ENCODE measurements around the gene CAPRIN2.

DNA sequence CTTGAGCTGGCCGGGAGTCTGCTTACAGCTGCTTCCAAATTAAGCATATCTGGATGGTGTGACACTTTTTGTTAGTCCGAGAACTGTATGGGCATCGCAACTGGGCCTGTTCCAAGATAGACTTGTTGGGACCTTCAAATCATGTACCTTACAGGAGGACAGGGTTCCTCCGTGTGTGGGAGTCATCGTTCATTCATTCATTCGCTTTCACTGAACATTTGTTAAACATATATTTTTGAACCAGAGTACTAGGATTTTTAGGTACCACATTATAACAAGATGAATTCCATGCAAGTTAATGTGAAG lies 58.7 kb downstream of the CAPRIN2 start:
- TF ChIP-seq, protein P1, sequence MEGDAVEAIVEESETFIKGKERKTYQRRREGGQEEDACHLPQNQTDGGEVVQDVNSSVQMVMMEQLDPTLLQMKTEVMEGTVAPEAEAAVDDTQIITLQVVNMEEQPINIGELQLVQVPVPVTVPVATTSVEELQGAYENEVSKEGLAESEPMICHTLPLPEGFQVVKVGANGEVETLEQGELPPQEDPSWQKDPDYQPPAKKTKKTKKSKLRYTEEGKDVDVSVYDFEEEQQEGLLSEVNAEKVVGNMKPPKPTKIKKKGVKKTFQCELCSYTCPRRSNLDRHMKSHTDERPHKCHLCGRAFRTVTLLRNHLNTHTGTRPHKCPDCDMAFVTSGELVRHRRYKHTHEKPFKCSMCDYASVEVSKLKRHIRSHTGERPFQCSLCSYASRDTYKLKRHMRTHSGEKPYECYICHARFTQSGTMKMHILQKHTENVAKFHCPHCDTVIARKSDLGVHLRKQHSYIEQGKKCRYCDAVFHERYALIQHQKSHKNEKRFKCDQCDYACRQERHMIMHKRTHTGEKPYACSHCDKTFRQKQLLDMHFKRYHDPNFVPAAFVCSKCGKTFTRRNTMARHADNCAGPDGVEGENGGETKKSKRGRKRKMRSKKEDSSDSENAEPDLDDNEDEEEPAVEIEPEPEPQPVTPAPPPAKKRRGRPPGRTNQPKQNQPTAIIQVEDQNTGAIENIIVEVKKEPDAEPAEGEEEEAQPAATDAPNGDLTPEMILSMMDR (conservative IDR thresholded peaks at IDR 0.05 in 1 of 2, IDR thresholded peaks at IDR 0.05 in 1 of 2; ENCODE audit: low read depth in 1 of 2, low read length in 2 of 2), result no peak
- no peak for TF ChIP-seq EZH2 (IDR thresholded peaks at IDR 0.05; ENCODE audit: low read length, missing control alignments)
